Colonic mucosa (tissue), 4 donors: ENCODE measurements around the gene NEK10. TPM values are rescaled to one million over a fixed set of nuclear protein-coding genes. Genes with fewer than 3 reads are reported as not detected.

Experiments
- DNase-seq: peaks from one replicate; pipeline ENCODE4 v3.0.0-alpha.2; 2020
- H3K27ac ChIP-seq: fragments of 200-600 bp; one replicate; pipeline ENCODE4 v1.8.0; 2021
- H3K27me3 ChIP-seq: fragments of 200-600 bp; one replicate; pipeline ENCODE4 v1.8.0; 2021
- H3K36me3 ChIP-seq: fragments of 200-600 bp; one replicate; pipeline ENCODE4 v1.8.0; 2021
- H3K4me1 ChIP-seq: fragments of 200-600 bp; one replicate; pipeline ENCODE4 v1.8.0; 2021; ENCODE audit warnings: mild to moderate bottlenecking
- H3K4me3 ChIP-seq: fragments of 200-600 bp; one replicate; pipeline ENCODE4 v1.8.0; 2021
- H3K9ac ChIP-seq, 2 donors: one replicate each; pipeline ENCODE4 v1.7.0; 2013; ENCODE audit warnings: control low read depth in 2 of 2, low read depth in 2 of 2, low read length in 2 of 2
- H3K9me3 ChIP-seq: fragments of 200-600 bp; one replicate; pipeline ENCODE4 v1.8.0; 2021
- intact Hi-C: fragments of 100-400 bp; cut with DNase I; formaldehyde crosslinking; loops from one replicate; pipeline ENCODE4 v1.14.1; 2022
- total RNA-seq, 2 donors: library from RNA; stranded (reverse); fragmentation: NEBNext Ultra II Directional in 1 of 2; extraction: Animal tissue kit (Norgen Biotek cat#: 25700) in 1 of 2; gene quantifications; one replicate each; pipeline ENCODE4 v1.2.1, GENCODE V29; 2021
- TF ChIP-seq, protein P1 (sequence below): fragments of 200-600 bp; IDR thresholded peaks from one replicate; pipeline ENCODE4 v1.8.0; 2022; ENCODE audit warnings: antibody characterized with exemption, mild to moderate bottlenecking
- donor health status: healthy.
- donor health status: DM: no; HTN: no; CAD: no.
- donor health status: DM: no; HTN: no; CAD: no.

NEK10 gene
- total RNA-seq, 2 donors from 2014 or later, result 0.67 to 0.88 TPM

DNA sequence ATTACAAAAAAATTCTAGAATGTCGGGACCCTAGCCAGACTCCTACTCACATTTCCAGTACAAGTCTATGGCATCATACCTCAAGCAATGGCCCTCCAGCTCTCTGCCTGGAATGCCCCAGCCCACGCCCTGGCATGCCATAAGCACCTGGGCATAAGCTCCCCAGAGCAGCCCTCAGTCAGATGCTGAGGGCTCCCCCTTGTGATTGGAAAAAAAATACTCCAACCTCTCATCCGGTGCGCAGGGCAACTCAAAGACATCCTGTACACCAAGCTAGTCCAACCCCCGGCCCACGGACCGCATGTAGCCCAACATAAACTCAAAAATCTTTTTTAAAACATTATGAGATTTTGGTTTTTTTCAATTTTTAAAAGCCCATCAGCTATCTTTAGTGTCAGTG, 115.4 kb downstream of the NEK10 start:
- TF ChIP-seq, protein P1, sequence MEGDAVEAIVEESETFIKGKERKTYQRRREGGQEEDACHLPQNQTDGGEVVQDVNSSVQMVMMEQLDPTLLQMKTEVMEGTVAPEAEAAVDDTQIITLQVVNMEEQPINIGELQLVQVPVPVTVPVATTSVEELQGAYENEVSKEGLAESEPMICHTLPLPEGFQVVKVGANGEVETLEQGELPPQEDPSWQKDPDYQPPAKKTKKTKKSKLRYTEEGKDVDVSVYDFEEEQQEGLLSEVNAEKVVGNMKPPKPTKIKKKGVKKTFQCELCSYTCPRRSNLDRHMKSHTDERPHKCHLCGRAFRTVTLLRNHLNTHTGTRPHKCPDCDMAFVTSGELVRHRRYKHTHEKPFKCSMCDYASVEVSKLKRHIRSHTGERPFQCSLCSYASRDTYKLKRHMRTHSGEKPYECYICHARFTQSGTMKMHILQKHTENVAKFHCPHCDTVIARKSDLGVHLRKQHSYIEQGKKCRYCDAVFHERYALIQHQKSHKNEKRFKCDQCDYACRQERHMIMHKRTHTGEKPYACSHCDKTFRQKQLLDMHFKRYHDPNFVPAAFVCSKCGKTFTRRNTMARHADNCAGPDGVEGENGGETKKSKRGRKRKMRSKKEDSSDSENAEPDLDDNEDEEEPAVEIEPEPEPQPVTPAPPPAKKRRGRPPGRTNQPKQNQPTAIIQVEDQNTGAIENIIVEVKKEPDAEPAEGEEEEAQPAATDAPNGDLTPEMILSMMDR, result peak; percentile 53
- Histone ChIP-seq H3K4me1 (no peaks in the 10 kb centered on the region), H3K27ac (no peak overlapping the region), H3K4me3 (no peak overlapping the region), H3K36me3 (no peaks in the 10 kb centered on the region), H3K9ac (no peak overlapping the region), H3K9me3 (no peaks in the 10 kb centered on the region), H3K27me3 (no peaks in the 10 kb centered on the region)
- peak; percentile 66 for DNase-seq
- intact Hi-C loops, result loop anchor here (2.0 kb wide), 1 partner anchor 119 kb away; no protein-coding TSS in a partner anchor

- Histone ChIP-seq H3K4me3 (no peak overlapping the region), H3K36me3 (no peaks in the 10 kb centered on the region), H3K27me3 (no peaks in the 10 kb centered on the region), H3K27ac (no peak overlapping the region), H3K9ac (no peak overlapping the region), H3K9me3 (no peaks in the 10 kb centered on the region), H3K4me1 (no peaks in the 10 kb centered on the region)
- TF ChIP-seq, protein P1, result no peak
- no peak for DNase-seq
- intact Hi-C loops, result no loop called here
Observed at GRCh38 chr3:27253391-27253790, 115.8 kb downstream of the NEK10 start.

DNA sequence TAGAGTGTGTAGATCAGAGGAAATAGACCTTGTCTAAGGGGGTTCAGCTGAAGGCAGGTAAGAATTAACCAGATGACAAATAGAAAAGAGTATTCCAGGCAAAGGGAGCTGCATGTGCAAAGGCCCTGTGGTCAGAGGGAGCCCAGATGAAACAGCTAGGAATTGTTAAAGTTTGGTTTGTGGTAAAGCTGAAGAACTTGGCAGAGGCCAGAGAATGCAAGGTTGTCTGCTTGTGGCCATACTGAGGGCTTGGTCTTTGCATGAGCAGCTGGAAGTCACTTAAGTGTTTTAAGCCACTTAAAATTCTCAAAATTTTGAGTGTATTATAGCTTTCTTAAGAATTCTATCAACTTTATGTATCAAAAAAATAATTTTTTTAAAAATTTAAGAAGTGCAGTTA, 116.5 kb downstream of the NEK10 start:
- Histone ChIP-seq H3K9ac (no peak overlapping the region), H3K4me1 (no peaks in the 10 kb centered on the region), H3K27me3 (no peaks in the 10 kb centered on the region), H3K9me3 (no peaks in the 10 kb centered on the region), H3K27ac (no peak overlapping the region), H3K4me3 (no peak overlapping the region), H3K36me3 (no peaks in the 10 kb centered on the region)
- TF ChIP-seq, protein P1, result no peak
- DNase-seq, result no peak
- intact Hi-C loops, result no loop called here

DNA sequence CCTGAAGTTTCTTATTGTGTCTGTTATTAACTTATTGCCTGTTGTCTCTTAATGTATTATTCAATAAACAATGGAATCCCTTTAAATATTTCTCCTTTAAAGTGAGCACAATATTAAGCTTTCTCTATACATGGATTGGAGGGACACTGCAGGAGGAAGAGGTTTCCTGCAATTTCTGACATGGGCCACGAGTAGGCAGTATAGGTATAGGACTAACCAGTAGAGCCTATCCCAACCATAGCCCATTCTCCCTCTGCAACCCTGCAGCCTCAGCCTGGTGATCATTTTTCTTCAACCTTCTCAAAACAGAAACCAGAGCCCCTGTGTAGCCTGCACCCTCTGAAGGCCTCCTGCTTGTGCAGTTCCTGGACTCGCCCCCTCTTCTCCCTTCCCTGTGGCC, 124.8 kb downstream of the NEK10 start:
- Histone ChIP-seq H3K9ac (no peak overlapping the region), H3K27me3 (no peaks in the 10 kb centered on the region), H3K4me1 (no peaks in the 10 kb centered on the region), H3K4me3 (no peak overlapping the region), H3K36me3 (no peaks in the 10 kb centered on the region), H3K27ac (no peak overlapping the region), H3K9me3 (no peaks in the 10 kb centered on the region)
- DNase-seq, result no peak
- TF ChIP-seq, protein P1, result no peak
- intact Hi-C loops, result no loop called here

- H3K27ac ChIP-seq, result no peak overlapping the region
- DNase-seq, result no peak
- no peak overlapping the region for H3K9ac ChIP-seq
- intact Hi-C loops, result no loop called here
- TF ChIP-seq, protein P1, result no peak
- no peaks in the 10 kb centered on the region for H3K27me3 ChIP-seq
- H3K9me3 ChIP-seq, result no peaks in the 10 kb centered on the region
- H3K4me3 ChIP-seq, result no peak overlapping the region
- H3K36me3 ChIP-seq, result no peaks in the 10 kb centered on the region
- no peaks in the 10 kb centered on the region for H3K4me1 ChIP-seq
Observed at GRCh38 chr3:27239951-27240350, 129.2 kb downstream of the NEK10 start.

GRCh38 chr3:27228805-27229204, 140.4 kb downstream of the NEK10 start:
- intact Hi-C loops, result no loop called here
- TF ChIP-seq, protein P1, result no peak
- Histone ChIP-seq H3K4me3 (no peak overlapping the region), H3K36me3 (no peaks in the 10 kb centered on the region), H3K9me3 (no peaks in the 10 kb centered on the region), H3K27me3 (no peaks in the 10 kb centered on the region), H3K9ac (no peak overlapping the region), H3K4me1 (no peaks in the 10 kb centered on the region), H3K27ac (no peak overlapping the region)
- no peak for DNase-seq
